ENCODE measurements around the gene VIL1.

VIL1 gene

GRCh38 chr2:218398437-218399390 is 20.2 kb upstream of the VIL1 start:
- TF ChIP-seq, protein P1, sequence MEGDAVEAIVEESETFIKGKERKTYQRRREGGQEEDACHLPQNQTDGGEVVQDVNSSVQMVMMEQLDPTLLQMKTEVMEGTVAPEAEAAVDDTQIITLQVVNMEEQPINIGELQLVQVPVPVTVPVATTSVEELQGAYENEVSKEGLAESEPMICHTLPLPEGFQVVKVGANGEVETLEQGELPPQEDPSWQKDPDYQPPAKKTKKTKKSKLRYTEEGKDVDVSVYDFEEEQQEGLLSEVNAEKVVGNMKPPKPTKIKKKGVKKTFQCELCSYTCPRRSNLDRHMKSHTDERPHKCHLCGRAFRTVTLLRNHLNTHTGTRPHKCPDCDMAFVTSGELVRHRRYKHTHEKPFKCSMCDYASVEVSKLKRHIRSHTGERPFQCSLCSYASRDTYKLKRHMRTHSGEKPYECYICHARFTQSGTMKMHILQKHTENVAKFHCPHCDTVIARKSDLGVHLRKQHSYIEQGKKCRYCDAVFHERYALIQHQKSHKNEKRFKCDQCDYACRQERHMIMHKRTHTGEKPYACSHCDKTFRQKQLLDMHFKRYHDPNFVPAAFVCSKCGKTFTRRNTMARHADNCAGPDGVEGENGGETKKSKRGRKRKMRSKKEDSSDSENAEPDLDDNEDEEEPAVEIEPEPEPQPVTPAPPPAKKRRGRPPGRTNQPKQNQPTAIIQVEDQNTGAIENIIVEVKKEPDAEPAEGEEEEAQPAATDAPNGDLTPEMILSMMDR (IDR thresholded peaks at IDR 0.05; ENCODE audit: insufficient read depth, low read length, poor library complexity, severe bottlenecking): no peak
- TF ChIP-seq EZH2phosphoT487 (conservative IDR thresholded peaks at IDR 0.05; ENCODE audit: low read length): no peak
- peaks cover 11% of the 10 kb centered on the region; the same call in 1 of the 2 replicates for H3K79me2 ChIP-seq (ENCODE audit: insufficient read depth, low read length)
- H3K36me3 ChIP-seq (ENCODE audit: low read length): no peaks in the 10 kb centered on the region
- H2AFZ ChIP-seq (ENCODE audit: low read depth, low read length, severe bottlenecking): peak overlapping the region; percentile 62
- no peaks in the 10 kb centered on the region for H3K9me2 ChIP-seq (replicated peaks; ENCODE audit: insufficient read depth, low read length)
- H3K27ac ChIP-seq (ENCODE audit: low read depth, low read length): no peak overlapping the region
- no peaks in the 10 kb centered on the region for H4K20me1 ChIP-seq (ENCODE audit: low read depth, low read length)
- H3K9ac ChIP-seq (ENCODE audit: low read length): peak overlapping the region; percentile 96
- no peaks in the 10 kb centered on the region for H3K9me3 ChIP-seq (ENCODE audit: insufficient read depth, low read length)
- H3K4me3 ChIP-seq (ENCODE audit: insufficient read depth, low read length, poor library complexity, severe bottlenecking): peak overlapping the region; percentile 23
- H3F3A ChIP-seq (ENCODE audit: insufficient read depth): no peaks in the 10 kb centered on the region
- H3K27me3 ChIP-seq (ENCODE audit: low read length): no peaks in the 10 kb centered on the region
- H3K4me2 ChIP-seq (ENCODE audit: low read depth, low read length, poor library complexity, severe bottlenecking): peak overlapping the region; percentile 42

GRCh38 chr2:218399391-218400166 is 19.3 kb upstream of the VIL1 start, which contains the start of gene CTDSP1:
Gene CTDSP1, plus strand, starts transcription at chr2:218399868. Its CDS starts 223 bp downstream, at chr2:218400091.
- Histone ChIP-seq H2AFZ (ENCODE audit: low read depth, low read length, severe bottlenecking) (peak within 1 kb of the TSS; percentile 67), H4K20me1 (ENCODE audit: low read depth, low read length) (no peaks in the 10 kb centered on the region), H3K27ac (ENCODE audit: low read depth, low read length) (peak within 1 kb of the TSS; percentile 70), H3K9me2 (replicated peaks; ENCODE audit: insufficient read depth, low read length) (no peaks in the 10 kb centered on the region), H3K36me3 (ENCODE audit: low read length) (no peaks in the 10 kb centered on the region), H3K9ac (ENCODE audit: low read length) (peak within 1 kb of the TSS; percentile 96), H3F3A (ENCODE audit: insufficient read depth) (no peaks in the 10 kb centered on the region), H3K79me2 (ENCODE audit: insufficient read depth, low read length) (peaks cover 11% of the 10 kb centered on the region; the same call in 1 of the 2 replicates), H3K4me2 (ENCODE audit: low read depth, low read length, poor library complexity, severe bottlenecking) (peak within 1 kb of the TSS; percentile 63), H3K9me3 (ENCODE audit: insufficient read depth, low read length) (no peaks in the 10 kb centered on the region), H3K27me3 (ENCODE audit: low read length) (no peaks in the 10 kb centered on the region), H3K4me3 (ENCODE audit: insufficient read depth, low read length, poor library complexity, severe bottlenecking) (peak within 1 kb of the TSS; percentile 95)
- TF ChIP-seq EZH2phosphoT487 (conservative IDR thresholded peaks at IDR 0.05; ENCODE audit: low read length): no peak
- TF ChIP-seq, protein P1 (IDR thresholded peaks at IDR 0.05; ENCODE audit: insufficient read depth, low read length, poor library complexity, severe bottlenecking): no peak

- H2AFZ ChIP-seq (ENCODE audit: low read depth, low read length, severe bottlenecking): peak overlapping the region; percentile 67
- peak overlapping the region; percentile 96 for H3K9ac ChIP-seq (ENCODE audit: low read length)
- TF ChIP-seq EZH2phosphoT487 (conservative IDR thresholded peaks at IDR 0.05; ENCODE audit: low read length): no peak
- TF ChIP-seq, protein P1 (IDR thresholded peaks at IDR 0.05; ENCODE audit: insufficient read depth, low read length, poor library complexity, severe bottlenecking): no peak
- peak overlapping the region; percentile 95 for H3K4me3 ChIP-seq (ENCODE audit: insufficient read depth, low read length, poor library complexity, severe bottlenecking)
- H3F3A ChIP-seq (ENCODE audit: insufficient read depth): peaks cover 7% of the 10 kb centered on the region
- H3K27ac ChIP-seq (ENCODE audit: low read depth, low read length): peak overlapping the region; percentile 70
- no peaks in the 10 kb centered on the region for H3K36me3 ChIP-seq (ENCODE audit: low read length)
- peak overlapping the region; percentile 63 for H3K4me2 ChIP-seq (ENCODE audit: low read depth, low read length, poor library complexity, severe bottlenecking)
- no peaks in the 10 kb centered on the region for H4K20me1 ChIP-seq (ENCODE audit: low read depth, low read length)
- H3K79me2 ChIP-seq (ENCODE audit: insufficient read depth, low read length): peaks cover 11% of the 10 kb centered on the region; the same call in 1 of the 2 replicates
- no peaks in the 10 kb centered on the region for H3K27me3 ChIP-seq (ENCODE audit: low read length)
- H3K9me3 ChIP-seq (ENCODE audit: insufficient read depth, low read length): no peaks in the 10 kb centered on the region
- H3K9me2 ChIP-seq (replicated peaks; ENCODE audit: insufficient read depth, low read length): no peaks in the 10 kb centered on the region
Observed at GRCh38 chr2:218400167-218400929, 18.6 kb upstream of the VIL1 start.

Measured in SU-DHL-6 (cell line).